Left ventricle myocardium superior (tissue), 1 donor: ENCODE data around the gene STARD13. TPM values are rescaled to one million over a fixed set of nuclear protein-coding genes. Genes with fewer than 3 reads are reported as not detected.

Source experiments
- ATAC-seq: fragments of 200-7000 bp; cut with Tn5 transposase; one replicate; pipeline ENCODE4 v1.9.1; 2020; ENCODE audit warnings: mild to moderate bottlenecking, moderate library complexity
- DNase-seq: peaks from one replicate; pipeline ENCODE4 v3.0.0-alpha.2; 2020
- intact Hi-C: fragments of 100-400 bp; cut with micrococcal nuclease; formaldehyde crosslinking; loops from one replicate; pipeline ENCODE4 v1.11.0; 2022
- total RNA-seq: library from RNA; stranded (reverse); fragmentation: NEBNext Ultra II Directional; extraction: Animal tissue kit (Norgen Biotek cat#: 25700); gene quantifications from one replicate; pipeline ENCODE4 v1.2.1, GENCODE V29; 2021
- donor health status: DM: no; HTN: yes; CAD: no; lungs with severe emphysema.

STARD13 gene
- total RNA-seq, 1 donor from 2014 or later: 41.1 TPM

DNA sequence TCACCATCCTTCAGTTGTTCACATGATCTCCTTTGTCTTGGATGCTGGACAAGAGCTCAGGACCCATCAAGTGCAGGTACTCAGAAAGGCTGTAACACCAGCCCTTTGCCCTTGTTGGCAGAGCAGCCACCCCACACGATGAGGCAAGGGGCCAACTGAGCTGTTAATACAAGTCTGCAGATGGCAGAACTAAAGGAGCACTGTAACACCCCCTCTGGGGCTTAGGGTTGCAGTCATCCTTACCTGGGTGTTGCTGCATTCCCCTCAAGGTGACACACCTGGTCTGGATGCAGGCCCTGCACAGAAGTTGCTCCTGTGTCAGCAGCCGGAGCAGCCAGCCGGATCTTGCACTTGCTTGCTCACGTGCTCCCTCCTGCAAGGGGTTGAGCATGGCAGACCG, 52.0 kb downstream of the STARD13 start:
- ATAC-seq (peak; percentile 81), DNase-seq (peak; percentile 82)
- intact Hi-C loops: no loop called here

DNA sequence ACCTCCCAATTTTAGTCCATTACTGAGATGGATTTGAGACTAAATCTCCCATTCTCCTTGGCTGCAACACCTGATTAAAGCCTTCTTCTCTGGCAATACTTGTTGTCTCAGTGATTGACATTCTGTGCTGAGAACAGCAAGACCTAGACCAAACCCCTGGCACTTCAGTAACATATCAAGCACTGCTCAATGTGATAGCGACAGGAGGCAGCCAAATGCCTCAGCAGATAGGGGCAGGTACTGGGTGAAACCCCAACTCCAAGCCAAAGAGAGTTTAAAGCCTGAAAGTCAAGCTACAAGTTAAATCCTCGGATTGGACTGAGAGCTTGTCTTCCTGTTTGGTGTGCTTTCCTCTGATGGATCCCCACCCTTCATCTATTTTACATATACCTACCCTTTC, 52.7 kb downstream of the STARD13 start:
- DNase-seq: no peak
- intact Hi-C loops: no loop called here
- ATAC-seq: peak; percentile 70

DNA sequence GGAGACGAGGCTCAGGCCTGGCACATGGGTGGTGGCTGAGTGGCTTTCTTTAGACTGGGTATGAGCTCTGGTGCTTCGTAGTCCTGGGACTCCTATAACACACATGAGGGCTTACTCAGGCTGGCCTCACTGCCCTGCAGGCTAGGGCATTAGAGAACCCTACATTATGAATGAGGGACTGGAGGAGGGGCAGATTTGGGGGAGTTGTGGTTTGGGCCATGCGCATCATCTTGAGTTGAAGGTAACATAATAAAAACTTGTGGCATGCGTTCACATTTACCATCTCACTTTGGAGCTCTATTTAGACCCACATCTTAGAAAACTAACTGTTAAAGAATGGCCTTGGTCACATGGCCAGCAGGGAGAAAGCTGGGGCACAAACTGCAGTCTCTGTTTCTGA, 54.2 kb downstream of the STARD13 start:
- intact Hi-C loops: no loop called here
- no peak for DNase-seq
- no peak for ATAC-seq

DNA sequence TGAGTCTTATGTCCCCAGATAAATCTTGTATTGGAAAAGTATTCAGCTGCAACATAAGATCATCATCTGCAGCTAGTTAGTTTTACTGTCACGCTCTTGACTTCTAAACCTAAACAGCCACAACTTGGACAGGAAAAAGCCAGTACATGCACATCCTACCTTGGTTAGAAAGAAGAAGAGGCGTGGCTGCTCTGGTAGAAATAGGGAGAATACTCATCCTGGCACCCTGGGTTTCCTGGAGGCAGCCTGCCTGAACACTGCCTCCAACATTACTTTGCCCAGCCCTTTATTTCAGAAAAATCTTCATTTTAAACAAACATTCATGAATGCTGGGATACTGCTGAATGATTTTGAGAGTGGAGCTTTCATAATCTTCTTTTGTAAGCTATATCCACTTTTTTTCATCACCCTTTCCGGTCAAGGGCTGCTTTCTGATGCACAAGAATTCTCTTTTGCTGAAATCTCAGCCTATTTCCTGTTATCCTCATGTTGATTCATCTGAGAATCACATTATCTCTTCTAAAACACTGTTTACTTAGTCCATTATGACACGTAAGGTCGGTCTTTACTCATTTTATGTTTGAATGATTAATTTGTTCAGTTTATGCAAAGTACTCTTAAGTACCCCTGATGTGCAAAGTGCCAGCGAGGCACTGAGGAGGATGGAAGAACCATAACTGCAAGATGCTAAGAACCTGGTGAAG, 55.2 kb downstream of the STARD13 start:
- intact Hi-C loops: no loop called here
- ATAC-seq (no peak), DNase-seq (no peak)

DNA sequence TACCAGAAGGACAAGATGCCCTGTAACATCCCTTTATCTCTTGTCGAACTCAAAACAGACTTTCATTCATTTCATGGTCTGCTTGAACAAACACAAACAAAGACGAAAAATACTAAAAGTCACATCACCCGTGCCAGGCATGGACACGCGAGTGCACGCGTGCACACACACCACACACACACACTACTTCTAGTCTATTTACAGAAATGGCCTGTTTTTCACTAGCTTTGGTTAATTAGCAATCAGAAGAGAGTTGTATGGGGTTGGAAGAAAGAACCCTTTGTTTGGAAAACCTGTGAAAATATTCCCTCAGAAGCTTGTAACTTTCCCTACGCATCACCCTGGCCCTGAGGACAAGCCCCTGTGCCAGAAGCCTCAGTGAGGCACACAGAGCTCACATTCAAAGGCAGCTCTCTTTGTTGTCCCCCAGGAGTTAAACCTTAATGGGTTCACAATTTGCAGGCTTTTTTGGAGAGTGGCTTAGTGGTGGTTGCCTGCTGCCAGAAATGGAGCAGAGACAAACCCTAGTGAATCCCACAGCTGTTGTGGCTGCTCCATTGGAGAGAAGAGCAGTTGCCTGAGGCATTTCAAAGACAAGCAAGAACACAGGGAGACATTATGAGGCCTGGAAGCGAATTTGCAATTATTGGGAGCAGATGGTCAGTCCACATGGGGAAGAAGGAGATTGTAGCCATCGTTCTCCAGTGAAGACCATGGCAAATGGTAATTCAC, 55.9 kb downstream of the STARD13 start:
- DNase-seq (peak; percentile 59), ATAC-seq (peak; percentile 49)
- intact Hi-C loops: loop anchor here (5.0 kb wide), 1 partner anchor 53 kb away; no protein-coding TSS in a partner anchor

DNA sequence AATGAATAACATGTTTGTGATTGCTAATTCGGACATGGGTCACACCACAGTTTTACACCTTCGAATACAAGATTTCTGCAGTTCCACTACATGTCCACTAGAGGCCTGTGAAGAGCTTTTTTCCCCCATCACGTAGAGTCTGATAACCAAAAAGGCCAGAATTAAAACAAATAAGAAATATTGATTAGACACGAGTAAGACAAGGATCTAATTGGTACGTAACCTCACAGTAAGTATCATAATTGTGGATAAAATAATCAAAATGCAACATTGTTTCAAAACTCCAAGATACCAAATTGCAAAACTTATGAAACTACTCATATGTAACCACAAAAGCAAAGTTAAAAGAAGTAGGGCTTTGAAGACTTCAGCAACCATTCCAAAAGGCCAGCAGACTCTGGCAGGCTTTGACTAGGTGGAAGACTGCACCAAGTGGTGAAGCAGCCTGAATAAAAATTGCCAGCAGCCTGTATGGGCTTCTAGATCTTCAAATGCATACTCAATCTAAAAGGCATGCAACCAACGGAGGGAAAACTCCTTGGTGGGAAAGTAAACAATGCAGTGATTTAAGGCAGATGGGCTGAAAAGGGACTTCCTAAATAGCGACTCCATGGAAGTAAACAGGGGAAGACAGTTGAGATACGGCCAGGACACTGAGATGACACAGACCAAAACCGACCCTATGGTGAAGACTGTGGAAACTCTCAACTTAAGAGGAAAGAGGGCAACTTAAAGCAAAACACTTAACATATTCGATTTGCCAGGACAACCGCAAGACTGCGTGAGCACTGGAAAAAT, 56.7 kb downstream of the STARD13 start:
- DNase-seq (no peak), ATAC-seq (peak; percentile 24)
- intact Hi-C loops: loop anchor here (5.0 kb wide), 1 partner anchor 53 kb away; no protein-coding TSS in a partner anchor

DNA sequence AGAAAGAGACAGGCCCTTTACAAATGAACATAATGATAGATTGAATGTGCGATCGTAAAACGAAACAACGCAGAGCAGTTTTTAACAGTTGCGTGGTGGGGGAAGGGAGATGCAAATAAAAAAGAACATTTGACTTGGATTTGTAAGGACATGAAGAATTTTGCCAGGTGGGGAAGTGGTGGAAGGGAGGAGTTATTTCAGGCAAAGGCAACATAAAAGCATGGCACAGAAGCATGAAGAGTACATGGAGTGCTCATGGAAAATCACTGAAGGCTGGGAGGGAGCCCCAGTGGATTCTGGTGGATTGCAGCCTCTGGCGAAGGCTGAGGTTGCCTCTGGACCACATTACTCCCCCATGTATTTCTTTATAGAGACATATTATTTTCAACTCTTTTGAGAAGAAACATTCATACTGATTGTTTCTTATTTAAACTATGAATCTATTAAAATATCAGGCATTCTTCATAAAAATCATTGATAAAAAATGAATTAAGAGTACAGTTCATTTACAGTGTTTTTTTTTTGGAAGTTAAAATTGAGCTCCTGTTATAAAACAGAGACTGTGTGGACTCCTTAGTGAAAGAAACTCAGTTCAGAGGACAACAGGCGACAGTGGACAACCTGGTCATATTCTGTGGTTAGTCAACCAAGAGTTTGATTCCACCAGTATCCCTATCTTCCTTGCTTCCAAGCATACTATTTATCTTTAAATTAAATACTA, 57.5 kb downstream of the STARD13 start:
- intact Hi-C loops: loop anchor here (5.0 kb wide), 1 partner anchor 54 kb away; no protein-coding TSS in a partner anchor
- DNase-seq (no peak), ATAC-seq (peak; percentile 33)

DNA sequence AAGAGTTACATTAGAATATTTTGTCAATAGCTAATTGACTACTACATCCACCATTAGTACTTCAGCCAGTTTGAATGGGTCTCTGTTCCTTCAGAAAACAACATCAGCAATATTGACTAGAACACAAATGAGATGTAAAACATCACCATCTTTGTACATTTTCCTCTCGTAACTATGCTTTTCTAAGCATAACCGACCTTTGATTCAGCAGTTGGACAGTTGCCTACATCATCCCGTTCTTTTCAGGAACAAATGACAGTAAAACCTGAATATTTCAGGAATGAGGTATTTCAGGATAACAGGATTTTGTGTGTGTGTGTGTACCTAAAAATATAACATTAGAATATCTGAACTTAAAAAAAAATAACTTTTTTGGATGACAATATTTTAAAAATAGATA, 60.9 kb downstream of the STARD13 start:
- ATAC-seq (no peak), DNase-seq (no peak)
- intact Hi-C loops: loop anchor here (5.0 kb wide), 1 partner anchor 58 kb away; no protein-coding TSS in a partner anchor

DNA sequence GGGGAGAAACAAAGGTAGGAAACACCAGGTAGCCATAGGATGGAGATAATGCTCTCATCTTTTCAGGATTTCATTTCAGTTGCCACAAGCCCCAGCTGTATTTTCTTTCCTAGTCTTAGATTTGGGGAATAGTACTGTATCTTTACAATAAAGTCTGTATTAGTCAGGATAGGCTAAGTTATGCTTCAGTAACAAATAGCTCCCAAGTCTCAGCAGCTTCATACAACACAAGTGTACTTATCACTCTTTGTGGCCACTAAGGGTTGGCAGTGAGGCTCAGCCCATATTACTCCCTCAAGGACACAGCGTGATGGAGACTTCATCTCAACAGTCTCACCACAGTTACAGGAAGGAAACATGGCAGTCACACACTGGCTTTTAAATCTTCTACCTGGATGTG, 61.4 kb downstream of the STARD13 start:
- no peak for DNase-seq
- intact Hi-C loops: no loop called here
- no peak for ATAC-seq

DNA sequence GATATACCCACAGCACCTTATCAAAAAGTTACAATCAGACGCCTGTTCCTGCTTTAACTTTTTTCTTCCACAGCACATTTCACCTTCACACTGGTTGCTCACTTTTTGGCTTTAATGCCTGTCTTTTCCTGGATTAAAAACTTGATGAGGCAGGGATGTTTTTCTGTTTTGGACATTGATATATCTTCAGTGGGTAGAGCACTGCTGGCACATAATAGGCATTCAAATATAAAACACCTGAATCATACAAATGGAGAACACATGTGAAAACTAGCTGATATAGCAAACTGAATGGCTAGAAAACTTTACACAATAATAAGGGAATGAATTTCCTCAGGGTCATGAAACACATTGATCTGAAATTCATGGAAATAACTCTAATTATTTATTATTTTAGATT, 65.6 kb downstream of the STARD13 start:
- DNase-seq: no peak
- ATAC-seq: no peak
- intact Hi-C loops: no loop called here

DNA sequence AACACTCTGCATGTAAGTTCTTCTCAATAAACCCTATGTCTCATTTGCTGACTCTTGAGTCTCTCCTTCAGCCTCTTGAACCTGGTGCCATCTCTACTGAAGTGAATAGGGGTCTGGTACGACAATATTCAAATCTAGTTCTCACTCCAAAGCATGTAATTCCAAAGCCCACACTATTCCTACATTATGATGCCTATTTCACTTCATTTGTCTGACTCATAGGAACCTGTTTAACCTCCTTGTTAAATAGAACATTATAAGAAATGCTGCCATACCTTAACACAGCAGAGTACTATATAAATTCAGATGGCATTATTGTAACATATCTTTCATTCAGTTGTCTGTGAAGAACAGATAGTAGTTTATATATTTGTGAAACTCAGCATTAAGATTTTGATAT, 67.1 kb downstream of the STARD13 start:
- ATAC-seq (no peak), DNase-seq (no peak)
- intact Hi-C loops: no loop called here

DNA sequence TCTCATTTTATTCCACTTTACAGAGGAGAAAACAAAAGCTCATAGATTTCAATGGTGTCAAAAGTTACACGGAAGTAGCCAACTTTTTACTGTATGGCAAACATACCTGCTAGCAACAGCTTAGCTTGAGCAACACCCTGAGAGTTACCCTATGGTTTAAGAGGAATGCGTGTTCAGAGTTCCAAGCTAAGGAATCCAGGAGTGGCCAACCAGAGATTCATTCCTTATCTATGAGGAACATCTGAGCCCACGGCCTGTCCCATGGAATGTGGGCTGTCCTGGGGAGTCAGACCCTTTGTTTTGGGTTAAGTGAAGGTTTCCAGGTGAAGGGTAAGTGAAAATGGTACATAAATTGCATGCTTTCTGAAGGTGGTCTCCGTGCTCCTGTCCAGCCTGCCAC, 67.5 kb downstream of the STARD13 start:
- DNase-seq (no peak), ATAC-seq (no peak)
- intact Hi-C loops: no loop called here

DNA sequence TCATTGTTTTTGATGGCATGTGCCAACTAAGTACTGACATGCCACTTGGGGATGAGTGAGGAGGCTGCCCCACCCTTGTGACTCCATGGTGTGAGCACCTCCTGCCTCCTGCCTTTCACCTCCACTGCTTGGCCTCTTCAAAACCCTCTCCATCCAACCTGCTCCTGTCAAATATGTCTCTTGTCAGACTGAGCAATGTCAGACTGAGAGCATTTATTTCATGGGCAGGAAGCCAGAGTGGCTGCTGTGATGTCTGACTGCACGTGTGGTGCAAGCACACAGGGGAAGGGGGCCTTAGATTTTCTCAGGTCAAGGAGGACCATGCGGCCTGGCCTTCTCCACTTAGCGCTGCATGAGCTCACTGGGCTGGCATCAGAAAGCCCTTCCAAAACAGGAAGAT, 68.3 kb downstream of the STARD13 start:
- intact Hi-C loops: no loop called here
- ATAC-seq (peak; percentile 64), DNase-seq (no peak)

DNA sequence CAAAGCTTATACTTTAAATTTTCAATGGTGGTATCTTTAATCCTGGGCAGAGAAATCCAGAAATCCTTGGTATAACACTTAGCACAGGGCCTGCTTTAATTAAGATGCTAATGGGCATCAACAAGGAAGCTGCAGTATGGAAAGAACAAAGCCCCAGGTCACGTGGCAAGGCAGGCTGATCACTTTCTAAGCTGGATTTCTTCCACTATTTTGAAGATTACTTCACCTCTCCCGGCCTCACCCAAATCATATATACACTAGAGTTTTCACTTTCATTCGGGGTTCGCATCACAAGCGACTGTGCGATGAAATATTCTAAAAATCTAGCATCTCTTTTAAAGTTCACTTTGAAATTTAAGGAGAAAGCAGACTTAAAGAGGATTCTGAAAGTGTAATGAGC, 71.8 kb downstream of the STARD13 start:
- DNase-seq: no peak
- ATAC-seq: no peak
- intact Hi-C loops: no loop called here

DNA sequence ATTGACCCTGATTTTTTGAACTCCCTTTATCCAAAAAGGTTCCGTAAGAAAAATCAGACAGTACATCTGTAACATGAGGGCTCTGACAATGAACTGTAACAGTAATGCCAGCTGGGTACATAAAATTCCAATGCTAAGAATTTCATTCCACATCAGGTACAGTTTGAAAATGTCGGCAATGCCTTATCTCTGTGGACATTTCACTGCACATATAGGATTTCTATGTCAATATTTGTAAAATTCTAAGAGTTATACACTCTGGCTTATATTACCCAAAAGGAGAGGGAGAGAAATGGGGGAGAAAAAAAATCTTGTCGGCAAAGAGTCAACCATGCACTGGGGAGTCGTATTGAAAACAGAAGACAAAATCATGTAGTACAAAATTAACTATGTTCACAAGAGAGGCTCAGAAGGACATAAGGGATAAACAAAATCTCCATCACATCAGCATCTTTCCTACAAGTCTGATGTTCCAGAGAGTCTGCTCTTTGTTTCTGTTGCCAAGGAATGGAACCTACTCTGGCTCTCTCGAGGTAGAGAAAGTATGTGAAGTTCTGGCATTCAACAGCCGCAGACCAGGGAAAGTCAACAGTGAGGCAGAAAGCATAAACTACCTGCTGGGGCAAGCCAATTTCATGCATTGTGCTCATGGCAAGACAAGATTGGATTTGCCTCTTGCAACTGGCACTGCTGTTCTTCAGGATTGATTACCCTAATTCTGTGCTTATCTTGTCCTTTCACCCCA, 72.4 kb downstream of the STARD13 start:
- no peak for DNase-seq
- ATAC-seq: no peak
- intact Hi-C loops: no loop called here

DNA sequence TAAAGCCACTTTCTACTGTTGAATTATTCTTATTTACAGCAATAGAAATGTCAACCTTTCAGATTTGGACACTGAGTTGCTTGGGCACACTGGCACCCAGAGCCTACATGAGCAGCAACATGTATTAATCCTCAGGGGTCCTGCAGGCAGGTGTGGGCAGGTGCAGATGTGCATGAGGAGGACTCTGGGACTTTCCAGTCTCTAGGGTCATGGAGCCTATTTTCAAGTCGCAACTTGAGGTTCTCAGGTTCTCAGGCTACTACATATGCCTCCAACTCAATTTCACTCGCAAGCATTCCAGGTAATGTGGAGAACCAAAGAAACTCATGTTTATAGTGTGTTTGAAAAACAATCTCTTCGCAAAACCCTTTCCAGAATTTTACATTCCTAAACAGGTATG, 73.2 kb downstream of the STARD13 start:
- DNase-seq (no peak), ATAC-seq (no peak)
- intact Hi-C loops: no loop called here

DNA sequence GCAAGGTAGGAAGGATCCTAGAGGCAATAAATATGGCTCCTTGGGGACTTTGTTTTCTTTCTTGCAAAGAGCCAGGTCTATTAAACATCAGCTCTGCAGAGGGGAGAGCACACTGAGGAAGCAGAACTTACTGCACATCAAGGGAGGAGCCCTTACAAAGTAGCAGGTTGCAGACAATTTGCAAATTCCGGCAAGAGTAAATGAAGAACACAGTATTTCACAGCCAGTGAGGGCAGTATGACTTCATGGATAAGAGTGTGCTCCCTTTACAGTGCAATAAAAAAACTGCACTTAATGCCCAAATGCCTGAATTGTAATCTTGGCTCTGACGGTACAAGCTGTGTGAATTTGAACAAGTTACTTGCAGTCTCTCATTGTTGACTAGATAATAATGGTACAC, 75.5 kb downstream of the STARD13 start:
- ATAC-seq (no peak), DNase-seq (no peak)
- intact Hi-C loops: no loop called here

DNA sequence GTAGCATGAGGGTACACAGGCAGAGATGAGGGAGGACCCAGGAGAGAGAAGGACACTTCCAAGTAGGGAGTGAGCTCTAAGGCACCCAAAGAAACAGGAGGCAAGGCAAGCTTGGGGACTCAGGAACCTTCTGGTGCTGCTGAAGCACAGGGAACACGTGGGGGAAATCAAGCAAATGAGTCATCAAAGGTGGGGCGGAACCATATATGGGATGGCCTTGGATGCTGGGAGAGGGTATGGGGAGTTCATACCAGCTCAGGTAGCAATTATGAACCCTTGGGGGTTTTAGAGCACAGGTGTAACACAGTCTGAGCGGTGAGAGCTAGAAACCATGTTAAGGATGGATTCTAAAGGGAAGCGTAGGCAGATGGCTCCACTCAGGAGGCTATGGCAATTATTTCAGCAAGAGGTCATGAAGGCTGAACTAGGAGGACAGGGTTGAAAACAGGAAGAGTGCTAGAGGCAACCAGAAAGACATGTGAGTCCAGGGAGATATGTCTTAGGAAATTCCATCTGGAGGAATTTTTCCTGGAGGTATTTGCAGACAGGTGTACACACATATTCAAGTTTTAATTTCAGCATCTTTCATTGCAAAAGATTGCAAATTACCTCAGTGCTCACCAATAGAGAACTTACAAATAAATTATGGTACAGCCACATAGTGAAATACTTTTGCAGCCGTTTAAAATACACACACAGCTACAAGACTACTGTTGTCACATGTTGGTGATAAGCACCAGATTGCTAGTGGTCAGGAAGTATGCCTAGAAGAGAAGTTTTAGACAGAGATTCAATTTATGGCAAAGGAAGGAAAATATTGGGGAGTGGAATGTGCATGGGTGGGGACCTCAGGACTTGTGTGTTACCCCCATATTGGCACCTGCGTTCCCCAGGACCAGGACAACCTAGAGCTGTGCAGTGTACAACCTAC, 77.0 kb downstream of the STARD13 start:
- ATAC-seq (peak; percentile 2), DNase-seq (no peak)
- intact Hi-C loops: no loop called here
